Nephron progenitor cell (in vitro differentiated cells): ENCODE results near the gene ZFR2.
A peak's percentile ranks its signal among the peaks of the same experiment; 100 is the strongest.

Source experiments
- DNase-seq: peaks from one replicate; pipeline ENCODE4 v3.0.0; 2021
- H3K27ac Mint-ChIP-seq: 2 replicates; pipeline ENCODE4 v1.8.0; 2021; ENCODE audit warnings: mild to moderate bottlenecking, moderate library complexity, mixed read lengths
- H3K27me3 Mint-ChIP-seq: 2 replicates; pipeline ENCODE4 v1.8.0; 2021; ENCODE audit warnings: mild to moderate bottlenecking, low read depth, mixed read lengths; ENCODE audit not compliant: poor library complexity
- H3K36me3 Mint-ChIP-seq: 2 replicates; pipeline ENCODE4 v1.8.0; 2021; ENCODE audit warnings: low read depth, mixed read lengths
- H3K4me1 Mint-ChIP-seq: 2 replicates; pipeline ENCODE4 v1.8.0; 2021; ENCODE audit warnings: mixed read lengths
- H3K4me3 Mint-ChIP-seq: 2 replicates; pipeline ENCODE4 v1.8.0; 2021; ENCODE audit warnings: mild to moderate bottlenecking, moderate library complexity, mixed read lengths
- H3K9me3 Mint-ChIP-seq: 2 replicates; pipeline ENCODE4 v1.8.0; 2021; ENCODE audit warnings: mild to moderate bottlenecking, moderate library complexity, mixed read lengths
- CTCF ChIP-seq: fragments of 200-600 bp; sonication (generic); IDR thresholded peaks from 2 replicates; pipeline ENCODE4 v1.5.0; 2021; ENCODE audit warnings: antibody characterized with exemption

The ZFR2 gene

GRCh38 chr19:3849787-3850186 is 19.1 kb downstream of the ZFR2 start:
- Mint-ChIP-seq H3K9me3 (peaks cover 21% of the 10 kb centered on the region), H3K27ac (no peak overlapping the region), H3K27me3 (no peaks in the 10 kb centered on the region), H3K4me1 (no peaks in the 10 kb centered on the region), H3K36me3 (peaks cover 25% of the 10 kb centered on the region), H3K4me3 (no peak overlapping the region)
- no peak for DNase-seq
- TF ChIP-seq CTCF, result no peak

GRCh38 chr19:3849092-3849491 is 19.7 kb downstream of the ZFR2 start:
- DNase-seq, result peak; percentile 48
- H3K4me3 Mint-ChIP-seq, result no peak overlapping the region

GRCh38 chr19:3844596-3844995 is 24.2 kb downstream of the ZFR2 start:
- no peak for DNase-seq
- Mint-ChIP-seq H3K36me3 (no peaks in the 10 kb centered on the region), H3K4me3 (no peak overlapping the region), H3K4me1 (peaks cover 9% of the 10 kb centered on the region), H3K9me3 (peaks cover 4% of the 10 kb centered on the region), H3K27me3 (no peaks in the 10 kb centered on the region), H3K27ac (no peak overlapping the region)
- TF ChIP-seq CTCF, result no peak

More at GRCh38 chr19:3849092-3849491, 19.7 kb downstream of the ZFR2 start:
- H3K9me3 Mint-ChIP-seq, result peaks cover 21% of the 10 kb centered on the region
- TF ChIP-seq CTCF, result peak; percentile 47
- H3K27ac Mint-ChIP-seq, result no peak overlapping the region
- H3K4me1 Mint-ChIP-seq, result no peaks in the 10 kb centered on the region
- no peaks in the 10 kb centered on the region for H3K27me3 Mint-ChIP-seq
- H3K36me3 Mint-ChIP-seq, result peaks cover 25% of the 10 kb centered on the region

- no peak for TF ChIP-seq CTCF
- H3K4me3 Mint-ChIP-seq, result no peak overlapping the region
- peaks cover 4% of the 10 kb centered on the region for H3K9me3 Mint-ChIP-seq
- H3K4me1 Mint-ChIP-seq, result peaks cover 11% of the 10 kb centered on the region
- DNase-seq, result no peak
- H3K36me3 Mint-ChIP-seq, result no peaks in the 10 kb centered on the region
- no peak overlapping the region for H3K27ac Mint-ChIP-seq
- peaks cover 4% of the 10 kb centered on the region for H3K27me3 Mint-ChIP-seq
Measured at GRCh38 chr19:3842948-3843347, 25.9 kb downstream of the ZFR2 start.

GRCh38 chr19:3840804-3841203 is 28.0 kb downstream of the ZFR2 start:
- no peaks in the 10 kb centered on the region for H3K36me3 Mint-ChIP-seq
- H3K4me3 Mint-ChIP-seq, result no peak overlapping the region
- TF ChIP-seq CTCF, result no peak
- DNase-seq, result no peak
- H3K27me3 Mint-ChIP-seq, result peaks cover 5% of the 10 kb centered on the region
- peaks cover 11% of the 10 kb centered on the region for H3K4me1 Mint-ChIP-seq
- H3K9me3 Mint-ChIP-seq, result no peaks in the 10 kb centered on the region
- no peak overlapping the region for H3K27ac Mint-ChIP-seq

- Mint-ChIP-seq H3K9me3 (no peaks in the 10 kb centered on the region), H3K4me1 (peaks cover 11% of the 10 kb centered on the region), H3K27ac (no peak overlapping the region), H3K4me3 (no peak overlapping the region), H3K27me3 (peaks cover 7% of the 10 kb centered on the region), H3K36me3 (no peaks in the 10 kb centered on the region)
- TF ChIP-seq CTCF, result no peak
- no peak for DNase-seq
Measured at GRCh38 chr19:3839941-3840340, 28.9 kb downstream of the ZFR2 start.
